NCI-H2081 treated with DMSO at 0.1 percent for 48 hours (cell line): ENCODE results near the gene FICD.

Source experiments
- DNase-seq: peaks from one replicate; lab custom pipeline; 2025; lab: John Stamatoyannopoulos, UW

FICD gene

DNA sequence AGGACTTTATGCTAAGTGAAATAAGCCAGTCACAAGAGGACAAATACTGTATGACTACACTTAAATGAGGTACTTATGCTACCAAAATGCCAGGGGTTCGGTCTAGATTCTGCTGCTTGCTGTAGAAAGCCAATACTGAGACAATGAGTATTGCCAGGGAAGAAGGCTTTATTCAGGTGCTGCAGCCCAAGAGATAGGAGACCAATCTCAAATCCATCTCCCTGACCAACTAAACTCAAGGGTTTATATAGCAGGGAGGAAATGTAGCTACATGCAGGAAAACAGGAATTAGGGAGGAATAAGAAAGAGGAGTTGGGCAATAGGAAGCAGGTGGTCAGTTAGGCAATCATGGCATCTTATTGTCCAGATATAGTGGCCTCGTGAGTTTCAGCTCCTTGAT lies 12.2 kb upstream of the FICD start:
- no peak for DNase-seq

DNA sequence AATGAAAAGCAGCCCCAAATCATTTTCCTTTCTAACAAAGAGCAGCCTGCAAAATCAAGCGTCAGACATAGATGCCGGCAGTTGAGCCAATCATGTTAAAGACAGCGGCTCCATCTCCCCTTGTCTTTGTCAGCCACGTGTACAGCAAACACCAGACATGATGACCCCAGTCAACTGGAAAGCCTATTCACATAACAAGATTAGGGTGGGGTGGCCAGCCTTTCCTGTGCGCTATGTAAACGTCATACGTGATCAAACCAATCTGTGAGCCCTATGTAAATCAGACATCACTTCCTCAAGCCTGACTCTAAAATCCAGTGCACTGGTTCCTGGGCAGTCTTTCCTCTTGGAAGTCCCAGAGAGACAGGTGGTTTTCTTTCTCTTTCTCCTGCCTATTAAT lies 9.9 kb upstream of the FICD start:
- DNase-seq, result no peak

GRCh38 chr12:108507971-108508642 lies 7.0 kb upstream of the FICD start:
- no peak for DNase-seq

DNA sequence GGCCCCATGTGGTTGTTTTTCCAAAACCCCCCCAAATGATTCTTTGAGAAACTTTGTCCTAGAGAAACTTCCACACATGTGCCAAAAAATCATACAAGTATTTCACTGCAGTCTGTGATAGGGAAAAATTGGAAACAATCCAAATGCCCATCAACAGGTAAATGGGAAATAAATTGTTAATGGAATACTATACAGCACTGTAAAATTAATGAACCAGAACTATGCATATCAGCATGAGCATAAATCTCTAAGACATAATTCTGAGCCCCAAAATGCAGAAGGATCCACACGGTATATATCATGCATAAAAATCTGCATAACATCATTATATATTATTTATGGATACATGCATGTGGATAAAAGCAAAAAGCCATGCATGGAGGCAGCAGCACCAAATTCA lies 5.3 kb upstream of the FICD start:
- DNase-seq, result no peak

DNA sequence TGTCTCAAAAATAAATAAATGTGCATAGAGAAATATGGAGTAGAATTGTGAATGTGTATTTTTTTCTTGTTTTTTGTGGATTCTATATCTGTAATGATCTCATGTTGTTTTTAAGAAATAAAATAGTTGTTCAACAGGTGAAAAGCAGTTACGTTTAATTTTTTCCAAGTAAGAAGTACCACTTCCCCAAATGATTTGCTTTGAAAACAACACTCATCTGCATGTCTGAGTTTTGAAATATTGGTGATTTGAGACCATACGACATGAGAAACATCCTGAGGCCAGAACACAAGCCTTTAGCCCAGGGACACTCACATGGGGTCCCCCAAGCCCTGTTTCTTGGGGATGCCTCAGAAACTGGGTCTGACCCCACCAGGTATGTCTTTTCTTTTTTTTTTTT lies 4.2 kb upstream of the FICD start:
- DNase-seq, result no peak

GRCh38 chr12:108511633-108512540 lies 3.2 kb upstream of the FICD start:
- no peak for DNase-seq

DNA sequence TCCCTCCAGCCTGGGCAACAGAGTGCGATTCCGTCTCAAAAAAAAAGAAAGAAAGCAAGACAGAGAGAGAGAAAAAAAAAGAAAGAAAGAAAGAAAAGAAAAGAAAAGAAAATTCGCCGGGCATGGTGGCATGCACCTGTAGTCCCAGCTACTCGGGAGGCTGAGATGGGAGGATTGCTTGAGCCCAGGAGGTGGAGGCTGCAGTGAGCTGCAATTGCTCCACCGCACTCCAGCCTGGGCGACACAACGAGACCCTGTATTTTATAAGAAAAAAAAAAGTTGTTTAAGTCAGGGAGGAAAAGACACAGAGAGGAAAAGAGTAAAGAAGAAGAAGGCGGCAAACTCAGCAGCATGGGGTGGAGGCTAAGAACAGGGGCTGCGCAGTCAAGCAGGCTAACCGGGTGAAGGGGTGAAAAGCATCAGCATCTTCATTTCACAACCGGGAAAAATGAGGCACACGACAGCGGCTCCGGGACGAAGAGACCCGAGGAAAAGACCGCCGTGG lies 557 bp upstream of the FICD start:
- DNase-seq, result no peak

- DNase-seq, result no peak
Observed at GRCh38 chr12:108515916-108516315, 839 bp downstream of the FICD start.

DNA sequence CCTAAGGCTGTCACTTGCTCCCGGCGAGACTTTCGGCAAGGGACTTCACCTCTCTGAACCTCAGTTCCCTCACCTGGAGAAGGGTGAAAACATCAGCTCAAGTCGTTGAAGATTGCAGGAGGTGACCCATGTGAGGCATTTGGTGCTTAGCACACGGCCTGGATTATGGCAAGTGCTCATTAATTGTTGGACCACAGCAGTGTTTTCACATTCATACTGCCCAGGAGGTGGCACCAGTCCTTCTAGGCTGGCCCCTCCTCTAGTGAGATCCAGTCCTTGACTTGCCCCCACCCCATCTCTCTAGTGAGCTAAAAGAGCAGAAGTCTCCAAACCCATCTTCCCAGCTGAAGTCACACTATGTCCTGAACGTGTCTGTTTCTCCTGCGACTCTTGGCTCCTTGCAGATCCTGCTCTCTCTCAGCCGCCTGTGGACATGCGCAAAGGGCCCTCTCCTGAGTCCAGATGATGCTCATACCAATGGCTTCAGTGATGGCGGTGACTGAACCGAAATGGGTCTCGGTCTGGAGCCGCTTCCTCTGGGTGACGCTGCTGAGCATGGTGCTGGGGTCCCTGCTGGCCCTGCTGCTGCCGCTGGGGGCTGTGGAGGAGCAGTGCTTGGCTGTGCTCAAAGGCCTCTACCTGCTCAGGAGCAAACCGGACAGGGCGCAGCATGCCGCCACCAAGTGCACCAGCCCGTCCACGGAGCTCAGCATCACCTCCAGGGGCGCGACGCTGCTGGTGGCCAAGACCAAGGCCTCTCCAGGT lies 1.6 kb downstream of the FICD start:
- no peak for DNase-seq

GRCh38 chr12:108517288-108518100 lies 2.4 kb downstream of the FICD start:
- DNase-seq, result no peak

GRCh38 chr12:108518101-108518715 lies 3.1 kb downstream of the FICD start:
- DNase-seq, result no peak

GRCh38 chr12:108518716-108519496 lies 3.8 kb downstream of the FICD start:
- no peak for DNase-seq

DNA sequence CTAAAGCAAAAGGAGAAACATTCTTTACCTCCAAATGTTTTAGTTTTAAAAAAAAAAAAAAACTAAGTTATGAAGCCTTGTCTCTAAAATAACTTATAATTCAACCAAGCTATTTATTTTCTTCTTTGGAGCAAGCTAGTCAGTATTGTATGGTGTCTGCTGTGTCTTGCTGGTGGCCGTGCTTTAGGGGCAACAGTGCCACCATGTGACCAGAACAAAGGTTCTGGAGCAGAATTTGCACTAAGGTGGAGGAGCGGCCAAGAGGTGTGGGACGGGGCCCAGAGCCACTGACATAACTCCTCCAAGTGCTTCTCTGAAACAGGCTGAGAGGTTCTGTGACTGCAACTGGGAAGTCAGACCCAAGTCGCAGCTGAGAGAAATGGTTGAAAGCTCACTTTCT lies 4.5 kb downstream of the FICD start:
- no peak for DNase-seq

GRCh38 chr12:108523365-108523764 lies 8.3 kb downstream of the FICD start:
- DNase-seq, result no peak

GRCh38 chr12:108525681-108526080 lies 10.6 kb downstream of the FICD start:
- no peak for DNase-seq

DNA sequence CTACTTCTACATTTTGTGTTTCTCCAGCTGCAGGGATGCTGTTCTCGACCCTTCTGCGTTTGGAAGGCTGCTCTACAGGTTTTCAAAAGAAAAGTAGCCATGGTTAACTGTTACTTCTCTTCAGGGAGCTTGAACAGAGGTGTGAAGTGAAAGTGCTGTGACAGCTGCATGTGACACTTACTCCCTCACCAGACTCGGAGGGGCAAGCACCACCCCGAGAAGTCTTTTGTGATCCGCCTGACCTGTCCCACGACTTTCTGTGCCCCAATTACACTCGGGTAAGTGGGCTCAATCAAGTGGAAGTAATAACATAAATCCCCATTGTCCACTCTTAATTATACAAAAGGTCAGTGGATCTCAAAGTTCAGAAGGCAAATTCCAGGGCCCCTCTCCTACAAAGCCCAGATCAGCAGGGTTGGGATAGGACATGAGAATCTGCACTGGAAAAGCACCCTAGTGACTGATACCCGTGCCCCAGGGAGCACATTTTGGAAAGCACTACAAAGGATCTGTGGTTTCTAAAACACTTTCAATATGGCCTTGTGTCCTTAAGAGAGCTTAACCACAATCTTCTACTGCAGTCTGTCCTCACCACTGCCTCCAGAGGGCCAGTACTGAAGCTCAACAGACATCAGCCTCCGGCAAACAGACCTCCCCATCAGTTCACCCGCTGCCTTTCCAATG lies 11.5 kb downstream of the FICD start:
- no peak for DNase-seq

- no peak for DNase-seq
Observed at GRCh38 chr12:108527166-108527496, 12.1 kb downstream of the FICD start.

GRCh38 chr12:108530161-108530560 lies 15.1 kb downstream of the FICD start:
- no peak for DNase-seq

- DNase-seq, result no peak
Observed at GRCh38 chr12:108531929-108532848, 17.1 kb downstream of the FICD start.
